H9 (cell line): Measurements from ENCODE around the gene PKD1. TPM values are rescaled to one million over a fixed set of nuclear protein-coding genes. Genes with fewer than 3 reads are reported as not detected.

Experiments
- DNase-seq: peaks from one replicate; pipeline ENCODE4 v3.0.0-alpha.2; 2017
- H2AFZ ChIP-seq: one replicate; pipeline ENCODE4 v1.6.1; 2013; ENCODE audit warnings: mild to moderate bottlenecking, low read length, control low read depth, moderate library complexity
- H2AK5ac ChIP-seq: 2 replicates; pipeline ENCODE4 v1.6.1; 2013; ENCODE audit warnings: low read length, control low read depth, mixed read lengths; ENCODE audit not compliant: insufficient read length
- H2BK120ac ChIP-seq: one replicate; pipeline ENCODE4 v1.6.1; 2013; ENCODE audit warnings: low read depth, mild to moderate bottlenecking, low read length, control low read depth, inconsistent platforms; ENCODE audit not compliant: poor library complexity, severe bottlenecking
- H2BK12ac ChIP-seq: 2 replicates; pipeline ENCODE4 v1.6.1; 2013; ENCODE audit warnings: low read length, control low read depth, mixed read lengths, low read depth; ENCODE audit not compliant: insufficient read length
- H2BK15ac ChIP-seq: 2 replicates; pipeline ENCODE4 v1.6.1; 2013; ENCODE audit warnings: low read depth, low read length, control low read depth
- H2BK20ac ChIP-seq: one replicate; pipeline ENCODE4 v1.6.1; 2013; ENCODE audit warnings: low read depth, mild to moderate bottlenecking, low read length, control low read depth, inconsistent platforms; ENCODE audit not compliant: poor library complexity, severe bottlenecking
- H2BK5ac ChIP-seq: 2 replicates; pipeline ENCODE4 v1.6.1; 2013; ENCODE audit warnings: low read length, control low read depth, mixed read lengths; ENCODE audit not compliant: insufficient read length
- H3K14ac ChIP-seq: 2 replicates; pipeline ENCODE4 v1.6.1; 2013; ENCODE audit warnings: low read length, control low read depth; ENCODE audit not compliant: insufficient read depth
- H3K18ac ChIP-seq: 2 replicates; pipeline ENCODE4 v1.6.1; 2013; ENCODE audit warnings: low read depth, mild to moderate bottlenecking, mixed read lengths, low read length, control low read depth; ENCODE audit not compliant: insufficient read length
- H3K23ac ChIP-seq: 2 replicates; pipeline ENCODE4 v1.6.1; 2013; ENCODE audit warnings: low read length, control low read depth, mixed read lengths, low read depth; ENCODE audit not compliant: insufficient read length
- H3K23me2 ChIP-seq: 2 replicates; pipeline ENCODE4 v1.6.1; 2013; ENCODE audit warnings: low read depth, mild to moderate bottlenecking, mixed read lengths, low read length, control low read depth; ENCODE audit not compliant: insufficient read length, poor library complexity, severe bottlenecking
- H3K27ac ChIP-seq: 2 replicates; pipeline ENCODE4 v1.5.1; 2013; ENCODE audit warnings: low read length, control low read depth, mixed read lengths, low read depth; ENCODE audit not compliant: insufficient read length
- H3K27me3 ChIP-seq: 2 replicates; pipeline ENCODE4 v1.6.1; 2013; ENCODE audit warnings: low read length, control low read depth, inconsistent platforms; ENCODE audit not compliant: insufficient read depth
- H3K4ac ChIP-seq: 2 replicates; pipeline ENCODE4 v1.6.1; 2013; ENCODE audit warnings: low read depth, mild to moderate bottlenecking, control low read depth, inconsistent platforms, low read length, moderate library complexity
- H3K4me1 ChIP-seq: 2 replicates; pipeline ENCODE4 v1.6.1; 2013; ENCODE audit warnings: low read length, control low read depth, inconsistent platforms; ENCODE audit not compliant: insufficient read depth
- H3K4me2 ChIP-seq: 2 replicates; pipeline ENCODE4 v1.6.1; 2013; ENCODE audit warnings: low read length, control low read depth, mixed read lengths; ENCODE audit not compliant: insufficient read length, insufficient read depth
- H3K56ac ChIP-seq: 2 replicates; pipeline ENCODE4 v1.6.1; 2013; ENCODE audit warnings: low read depth, mild to moderate bottlenecking, mixed read lengths, low read length, control low read depth; ENCODE audit not compliant: insufficient read length
- H3K79me1 ChIP-seq: 2 replicates; pipeline ENCODE4 v1.6.1; 2013; ENCODE audit warnings: low read depth, mild to moderate bottlenecking, moderate library complexity, low read length, control low read depth, inconsistent platforms; ENCODE audit not compliant: insufficient read depth, poor library complexity, severe bottlenecking
- H3K79me2 ChIP-seq: 2 replicates; pipeline ENCODE4 v1.6.1; 2013; ENCODE audit warnings: low read length, control low read depth, inconsistent platforms; ENCODE audit not compliant: insufficient read depth
- H3K9ac ChIP-seq: 2 replicates; pipeline ENCODE4 v1.6.1; 2013; ENCODE audit warnings: low read length, control low read depth, mixed read lengths; ENCODE audit not compliant: insufficient read length; ENCODE audit errors: extremely low read depth
- H3K9me3 ChIP-seq: one replicate; pipeline ENCODE4 v1.6.1; 2013; ENCODE audit warnings: low read depth, low read length, inconsistent platforms; ENCODE audit not compliant: control insufficient read depth
- H3T11ph ChIP-seq: one replicate; pipeline ENCODE4 v1.6.1; 2013; ENCODE audit warnings: mild to moderate bottlenecking, low read length, control low read depth, inconsistent platforms
- H4K20me1 ChIP-seq: one replicate; pipeline ENCODE4 v1.6.1; 2013; ENCODE audit not compliant: control insufficient read depth, insufficient read length, insufficient read depth
- H4K5ac ChIP-seq: 2 replicates; pipeline ENCODE4 v1.6.1; 2013; ENCODE audit warnings: low read depth, mild to moderate bottlenecking, mixed read lengths, low read length, control low read depth; ENCODE audit not compliant: insufficient read length
- H4K8ac ChIP-seq: replicated peaks from 2 replicates; pipeline ENCODE4 v1.6.1; 2013; ENCODE audit warnings: low read length, control low read depth, mixed read lengths, low read depth; ENCODE audit not compliant: insufficient read length
- H4K91ac ChIP-seq: 2 replicates; pipeline ENCODE4 v1.6.1; 2013; ENCODE audit warnings: low read depth, mild to moderate bottlenecking, moderate library complexity, mixed read lengths, low read length, control low read depth; ENCODE audit not compliant: insufficient read length
- H3K27ac Mint-ChIP-seq, 3 experiments: 2 replicates in 2 of 3; 3 replicates in 1 of 3; pipeline ENCODE4 v1.8.0; 2020 to 2021; ENCODE audit warnings: mixed read lengths in 3 of 3, mild to moderate bottlenecking in 1 of 3, moderate library complexity in 1 of 3
- H3K27me3 Mint-ChIP-seq: 2 replicates; pipeline ENCODE4 v1.8.0; 2021; ENCODE audit warnings: low read depth, mild to moderate bottlenecking, moderate library complexity, mixed read lengths
- H3K36me3 Mint-ChIP-seq, 3 experiments: 2 replicates in 2 of 3; 3 replicates in 1 of 3; pipeline ENCODE4 v1.8.0; 2020 to 2021; ENCODE audit warnings: low read depth in 3 of 3, mixed read lengths in 3 of 3; ENCODE audit not compliant: insufficient read depth in 1 of 3
- H3K4me1 Mint-ChIP-seq, 2 experiments: 2 replicates each; pipeline ENCODE4 v1.8.0; 2020; ENCODE audit warnings: mixed read lengths in 2 of 2
- H3K4me3 Mint-ChIP-seq, 2 experiments: 2 replicates in 1 of 2; 3 replicates in 1 of 2; pipeline ENCODE4 v1.8.0; 2020 to 2021; ENCODE audit warnings: mild to moderate bottlenecking in 2 of 2, mixed read lengths in 2 of 2, moderate library complexity in 1 of 2
- H3K9me3 Mint-ChIP-seq, 2 experiments: 2 replicates in 1 of 2; 3 replicates in 1 of 2; pipeline ENCODE4 v1.8.0; 2020; ENCODE audit warnings: mild to moderate bottlenecking in 2 of 2, mixed read lengths in 2 of 2, moderate library complexity in 1 of 2
- WGBS: extraction: QIAGEN DNeasy Blood & Tissue Kit; methylation state at CpG from one replicate; pipeline ENCODE4 v1.1.7; 2013; ENCODE audit warnings: missing lambda C conversion rate, low lambda C conversion rate, mixed read lengths; ENCODE audit not compliant: insufficient read length; ENCODE audit errors: extremely low coverage; 5-methylcytosine and 5-hydroxymethylcytosine counted together
- total RNA-seq: library from RNA; stranded (reverse); gene quantifications from 2 replicates; pipeline ENCODE4 v1.2.1, GENCODE V29; 2021
- TF ChIP-seq, protein P1 (sequence below): fragments of 200-600 bp; sonication (generic); conservative IDR thresholded peaks from 3 replicates; pipeline ENCODE4 v1.8.0; 2021; ENCODE audit warnings: antibody characterized with exemption, mild to moderate bottlenecking

The PKD1 gene
- total RNA-seq, 1 experiment from 2014 or later = 88.0 TPM

DNA sequence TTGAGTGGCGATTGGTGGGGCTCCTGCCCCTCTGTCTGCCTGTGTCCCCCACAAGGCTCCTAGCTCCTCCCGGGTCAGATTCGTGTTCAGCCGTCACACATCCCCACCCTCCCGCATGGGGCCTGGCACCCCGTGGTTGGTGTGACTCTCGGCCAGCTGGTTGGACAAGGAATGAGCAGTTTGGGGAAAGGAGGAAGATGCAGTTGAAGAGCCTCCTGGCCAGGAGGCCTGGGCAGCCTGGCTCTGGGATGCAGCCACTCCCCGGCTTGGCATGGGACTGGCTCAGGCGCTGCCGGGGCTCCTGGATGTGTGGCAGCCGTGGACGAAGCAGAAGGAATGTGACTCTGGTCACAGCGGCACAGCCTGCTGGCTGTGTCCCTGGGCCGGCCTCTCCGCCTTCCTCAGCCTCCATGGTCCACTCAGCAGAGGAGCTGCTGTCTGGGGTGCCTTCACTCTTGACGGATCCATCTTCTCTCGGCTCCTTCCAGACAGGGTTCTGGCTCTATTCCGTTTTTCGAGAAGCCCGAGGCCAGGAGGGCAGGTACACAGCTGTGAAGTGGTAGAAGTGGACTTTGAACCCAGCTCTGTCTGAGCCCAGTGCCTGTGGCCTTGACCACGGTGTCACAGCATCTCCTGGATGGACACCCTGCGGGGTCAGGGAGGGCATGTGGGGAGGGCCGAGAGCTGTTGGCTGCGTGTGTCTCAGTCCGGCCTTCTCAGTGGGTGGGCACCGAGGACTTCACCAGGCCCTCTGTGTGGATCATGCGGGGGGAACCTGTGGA is 22.0 kb upstream of the PKD1 start:
- H2AK5ac ChIP-seq = no peak overlapping the region
- H3K79me1 ChIP-seq = peaks cover 17% of the 10 kb centered on the region
- H3K14ac ChIP-seq = no peak overlapping the region
- Mint-ChIP-seq H3K9me3 (peaks cover 0 to 9% of the 10 kb centered on the region in 2 experiments; a peak in 2 of 5 replicates), H3K4me1 (peaks cover 16 to 41% of the 10 kb centered on the region in 2 experiments), H3K4me3 (peak overlapping the region; percentile 97), H3K36me3 (peaks cover 25 to 36% (median 32%) of the 10 kb centered on the region in 3 experiments), H3K27me3 (no peaks in the 10 kb centered on the region; the same call in 1 of the 2 replicates), H3K27ac (peak overlapping the region in 2 of 3 experiments; percentile 85 to 87; a peak in 2 of 7 replicates)
- no peak overlapping the region for H3K4ac ChIP-seq
- no CpG with 5 or more reads among the region's 27 CpGs for WGBS
- H3K27me3 ChIP-seq = no peaks in the 10 kb centered on the region
- H2BK12ac ChIP-seq = no peak overlapping the region
- no peak overlapping the region for H2BK15ac ChIP-seq
- H3K23me2 ChIP-seq = peaks cover 23% of the 10 kb centered on the region
- no peak overlapping the region for H3K9ac ChIP-seq
- no peak overlapping the region for H3K18ac ChIP-seq
- no peak overlapping the region for H4K5ac ChIP-seq
- TF ChIP-seq, protein P1, sequence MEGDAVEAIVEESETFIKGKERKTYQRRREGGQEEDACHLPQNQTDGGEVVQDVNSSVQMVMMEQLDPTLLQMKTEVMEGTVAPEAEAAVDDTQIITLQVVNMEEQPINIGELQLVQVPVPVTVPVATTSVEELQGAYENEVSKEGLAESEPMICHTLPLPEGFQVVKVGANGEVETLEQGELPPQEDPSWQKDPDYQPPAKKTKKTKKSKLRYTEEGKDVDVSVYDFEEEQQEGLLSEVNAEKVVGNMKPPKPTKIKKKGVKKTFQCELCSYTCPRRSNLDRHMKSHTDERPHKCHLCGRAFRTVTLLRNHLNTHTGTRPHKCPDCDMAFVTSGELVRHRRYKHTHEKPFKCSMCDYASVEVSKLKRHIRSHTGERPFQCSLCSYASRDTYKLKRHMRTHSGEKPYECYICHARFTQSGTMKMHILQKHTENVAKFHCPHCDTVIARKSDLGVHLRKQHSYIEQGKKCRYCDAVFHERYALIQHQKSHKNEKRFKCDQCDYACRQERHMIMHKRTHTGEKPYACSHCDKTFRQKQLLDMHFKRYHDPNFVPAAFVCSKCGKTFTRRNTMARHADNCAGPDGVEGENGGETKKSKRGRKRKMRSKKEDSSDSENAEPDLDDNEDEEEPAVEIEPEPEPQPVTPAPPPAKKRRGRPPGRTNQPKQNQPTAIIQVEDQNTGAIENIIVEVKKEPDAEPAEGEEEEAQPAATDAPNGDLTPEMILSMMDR = no peak
- no peak overlapping the region for H3K27ac ChIP-seq
- H3K9me3 ChIP-seq = no peaks in the 10 kb centered on the region
- no peak overlapping the region for H3T11ph ChIP-seq
- no peak overlapping the region for H2AFZ ChIP-seq
- no peak for DNase-seq
- no peak overlapping the region for H2BK120ac ChIP-seq
- no peak overlapping the region for H2BK20ac ChIP-seq
- H3K4me2 ChIP-seq = no peak overlapping the region
- peaks cover 2% of the 10 kb centered on the region for H4K20me1 ChIP-seq
- no peak overlapping the region for H4K8ac ChIP-seq
- H2BK5ac ChIP-seq = no peak overlapping the region
- peaks cover 57% of the 10 kb centered on the region; the same call in 1 of the 2 replicates for H3K79me2 ChIP-seq
- no peak overlapping the region for H4K91ac ChIP-seq
- H3K4me1 ChIP-seq = no peaks in the 10 kb centered on the region; the same call in 1 of the 2 replicates
- no peak overlapping the region for H3K23ac ChIP-seq
- H3K56ac ChIP-seq = no peak overlapping the region
